HG03108 (cell line): ENCODE data around the gene ZNF142.

Source experiments
- ATAC-seq: cut with Tn5 transposase; IDR thresholded peaks from one replicate; pipeline ENCODE4 v1.9.1; 2021; ENCODE audit warnings: moderate library complexity; ENCODE audit not compliant: unreplicated experiment

Gene ZNF142

DNA sequence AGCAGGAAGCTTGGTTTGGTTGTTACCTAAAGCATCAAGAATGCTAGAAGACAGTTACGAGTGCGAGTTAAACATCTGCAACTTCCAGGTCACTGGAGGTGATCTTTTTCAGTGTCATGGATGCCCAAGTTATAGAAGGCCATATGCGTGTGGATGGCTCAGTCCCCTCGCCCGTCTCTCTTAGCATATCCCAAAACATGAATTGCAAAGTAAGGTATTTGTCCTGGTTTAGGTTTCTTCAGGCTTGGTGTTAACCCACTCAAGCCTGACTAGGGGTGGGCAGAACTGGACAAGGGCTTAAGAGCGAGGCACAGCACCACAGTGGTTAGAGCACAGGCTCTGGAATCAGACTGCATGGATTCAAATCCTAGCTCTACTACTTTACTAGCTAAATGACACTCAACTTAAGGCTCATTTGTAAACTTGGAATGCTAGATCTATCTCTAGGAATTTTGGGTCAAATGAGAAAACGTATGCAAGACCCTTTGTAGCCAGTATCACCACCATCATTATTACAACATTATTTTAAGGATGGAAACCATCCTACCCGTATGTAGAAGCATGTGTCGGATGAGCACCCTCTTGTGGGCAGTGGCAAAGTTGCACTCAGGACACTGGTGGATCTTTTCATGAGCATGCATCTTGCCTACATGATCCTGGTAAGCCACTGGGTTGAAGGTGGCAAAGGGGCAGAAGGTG lies 11.2 kb downstream of the ZNF142 start:
- ATAC-seq, result no peak

- ATAC-seq, result peak; percentile 80
Observed at GRCh38 chr2:218645126-218645525, 14.3 kb downstream of the ZNF142 start.

GRCh38 chr2:218644721-218645120 lies 14.7 kb downstream of the ZNF142 start:
- no peak for ATAC-seq

GRCh38 chr2:218643751-218644310 lies 15.6 kb downstream of the ZNF142 start:
- no peak for ATAC-seq

DNA sequence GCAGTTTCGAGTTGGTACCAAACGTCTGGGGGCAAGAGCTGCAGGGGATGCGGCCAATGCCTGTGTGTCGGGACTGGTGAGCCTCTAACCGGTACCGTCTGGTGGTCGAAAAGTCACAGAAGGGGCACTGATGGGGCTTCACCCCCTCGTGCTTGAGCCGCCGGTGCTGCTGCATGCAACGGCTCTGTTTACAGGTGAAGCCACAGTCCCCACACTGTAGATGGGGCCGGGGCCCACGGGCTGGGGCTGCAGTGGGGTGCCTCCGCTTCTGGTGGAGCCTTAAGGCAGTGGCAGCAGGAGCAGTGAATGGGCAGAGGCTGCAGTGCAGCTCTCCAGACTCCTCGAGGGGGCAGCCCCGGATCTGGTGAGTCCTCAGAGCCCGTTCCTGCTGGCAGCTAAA lies 16.6 kb downstream of the ZNF142 start:
- ATAC-seq, result no peak

GRCh38 chr2:218642121-218642656 lies 17.2 kb downstream of the ZNF142 start:
- no peak for ATAC-seq

DNA sequence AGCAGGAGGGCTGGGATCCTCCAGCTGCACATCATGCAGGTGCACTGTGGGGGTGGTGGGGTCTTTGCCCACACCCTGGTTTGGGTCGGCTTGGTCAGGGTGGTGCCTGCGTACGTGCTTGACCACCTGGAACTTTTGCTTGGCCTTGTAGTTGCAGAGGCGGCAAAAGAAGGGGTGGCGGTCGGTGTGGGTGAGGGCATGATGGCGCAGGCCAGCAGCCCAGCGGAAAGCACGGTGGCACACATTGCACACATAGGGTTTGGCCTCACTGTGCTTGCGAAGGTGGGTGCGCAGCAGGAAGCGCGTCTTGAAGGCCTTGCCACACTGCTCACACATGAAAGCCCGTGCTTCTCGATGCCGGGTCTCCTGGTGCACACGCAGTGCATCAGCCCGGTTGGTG lies 21.1 kb downstream of the ZNF142 start:
- ATAC-seq, result no peak

- no peak for ATAC-seq
Observed at GRCh38 chr2:218635719-218636118, 23.7 kb downstream of the ZNF142 start.

GRCh38 chr2:218631837-218632236 lies 27.6 kb downstream of the ZNF142 start:
- no peak for ATAC-seq

DNA sequence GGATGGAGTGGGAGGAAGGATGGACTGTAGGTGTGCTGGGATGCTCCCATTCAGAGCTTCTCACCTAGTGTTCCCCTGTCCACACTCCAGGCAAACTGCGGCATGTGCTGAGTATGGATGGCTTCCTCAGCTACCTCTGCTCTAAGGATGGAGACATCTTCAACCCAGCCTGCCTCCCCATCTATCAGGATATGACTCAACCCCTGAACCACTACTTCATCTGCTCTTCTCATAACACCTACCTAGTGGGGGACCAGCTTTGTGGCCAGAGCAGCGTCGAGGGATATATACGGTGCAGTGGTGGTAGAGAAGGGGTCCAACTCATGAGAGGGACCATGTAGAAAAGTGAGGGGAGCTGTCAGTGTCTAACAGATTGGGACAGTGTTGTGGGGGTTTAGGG lies 31.5 kb downstream of the ZNF142 start:
- ATAC-seq, result no peak

- ATAC-seq, result no peak
Observed at GRCh38 chr2:218626369-218626768, 33.1 kb downstream of the ZNF142 start.

GRCh38 chr2:218623366-218623705 lies 36.1 kb downstream of the ZNF142 start:
- no peak for ATAC-seq

DNA sequence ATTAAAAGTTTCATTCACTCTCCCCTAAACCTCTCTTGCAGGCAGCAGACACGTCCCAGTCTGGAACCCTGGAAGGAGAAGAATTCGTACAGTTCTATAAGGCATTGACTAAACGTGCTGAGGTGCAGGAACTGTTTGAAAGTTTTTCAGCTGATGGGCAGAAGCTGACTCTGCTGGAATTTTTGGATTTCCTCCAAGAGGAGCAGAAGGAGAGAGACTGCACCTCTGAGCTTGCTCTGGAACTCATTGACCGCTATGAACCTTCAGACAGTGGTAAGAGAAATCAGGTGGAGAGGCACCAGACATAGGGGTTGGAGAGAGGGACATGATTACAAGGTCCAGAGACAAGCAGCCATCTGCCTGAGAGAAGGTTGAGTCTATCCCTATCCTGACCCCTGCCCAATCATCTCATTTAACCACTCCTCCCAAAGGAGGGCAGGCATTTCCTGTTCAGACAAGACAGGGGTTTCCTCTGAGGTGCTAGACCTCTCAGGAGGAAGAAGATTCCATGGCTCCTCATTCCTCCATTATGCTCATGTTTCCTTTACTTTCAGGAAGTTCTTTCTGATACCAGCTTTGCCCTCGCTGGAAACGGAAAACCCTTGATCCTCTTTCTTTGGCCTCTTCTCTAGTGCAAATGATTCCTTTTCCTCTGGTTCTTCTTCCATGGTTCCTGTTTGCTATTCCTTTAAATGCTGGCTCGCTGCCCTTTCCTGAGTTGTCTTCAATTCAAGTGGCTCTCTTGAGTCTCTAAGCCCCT lies 36.6 kb downstream of the ZNF142 start:
- no peak for ATAC-seq

DNA sequence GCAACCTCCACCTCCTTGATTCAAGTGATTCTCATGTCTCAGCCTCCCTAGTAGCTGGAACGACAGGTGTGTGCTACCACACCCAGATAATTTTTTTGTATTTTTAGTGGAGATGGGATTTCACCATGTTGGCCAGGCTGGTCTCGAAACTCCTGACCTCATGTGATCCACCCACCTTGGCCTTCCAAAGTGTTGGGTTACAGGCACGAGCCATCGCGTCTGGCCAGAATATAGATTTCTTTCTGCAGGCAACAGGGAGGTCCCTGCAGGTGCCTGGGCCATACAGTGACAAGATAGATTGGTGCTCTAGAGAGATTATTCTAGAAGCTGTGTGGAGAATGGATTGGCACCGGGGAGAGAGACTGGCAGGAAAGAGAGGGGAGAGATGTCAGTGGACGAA lies 38.4 kb downstream of the ZNF142 start:
- ATAC-seq, result no peak

GRCh38 chr2:218618102-218618860 lies 41.1 kb downstream of the ZNF142 start:
- no peak for ATAC-seq

- no peak for ATAC-seq
Observed at GRCh38 chr2:218615868-218616315, 43.5 kb downstream of the ZNF142 start.

DNA sequence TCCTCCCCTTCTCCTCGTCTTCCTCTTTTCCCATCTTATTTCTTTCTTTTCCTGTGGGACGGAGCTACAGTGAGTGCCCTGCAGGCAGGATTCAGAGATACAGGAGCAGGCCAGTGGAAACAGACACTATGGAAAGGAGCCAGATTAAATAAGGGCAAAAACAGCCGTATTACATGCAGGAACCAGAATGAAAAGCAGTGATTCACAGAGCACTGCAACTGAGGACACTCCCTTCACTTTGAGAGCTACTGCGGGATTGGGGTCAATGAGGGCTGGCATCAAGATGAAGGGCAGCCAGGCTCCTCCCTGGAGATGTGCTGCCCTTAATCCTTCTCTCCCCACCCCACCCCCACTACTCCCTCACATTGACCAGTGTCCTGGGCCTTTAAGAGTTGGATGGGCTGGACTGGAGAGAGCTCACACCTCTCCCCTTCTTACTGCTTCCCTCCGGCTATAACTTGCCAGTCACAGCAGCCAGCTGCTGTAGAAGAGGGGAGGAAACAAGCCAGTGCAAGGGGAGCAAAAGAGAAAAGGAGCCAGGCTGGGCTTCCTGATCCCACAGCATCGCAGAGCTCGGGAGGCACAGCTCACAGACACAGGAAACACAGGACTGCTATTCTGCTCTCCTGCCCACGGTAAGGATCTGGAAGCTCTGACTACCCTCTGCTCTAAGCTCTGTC lies 51.8 kb downstream of the ZNF142 start, which contains the start of gene PLCD4:
TSS of gene PLCD4 (plus strand) at position 464 of the 680 bp plus-strand sequence. CDS start 7,841 bp downstream, outside the sequence.
- ATAC-seq, result no peak

- ATAC-seq, result no peak
Observed at GRCh38 chr2:218605432-218605831, 54.0 kb downstream of the ZNF142 start.
